GM18511 (cell line): ENCODE measurements around the gene SERTAD3.
"Not testable (repeated sequence)": the region's sequence is repeated elsewhere in the genome, so short reads cannot be mapped to it uniquely, and the experiment has no call there.

Source experiments
- ATAC-seq: cut with Tn5 transposase; IDR thresholded peaks from one replicate; pipeline ENCODE4 v1.9.1; 2021; ENCODE audit warnings: mild to moderate bottlenecking, moderate library complexity; ENCODE audit not compliant: unreplicated experiment

The SERTAD3 gene

GRCh38 chr19:40458597-40458974 lies 14.5 kb upstream of the SERTAD3 start:
- no peak for ATAC-seq

- no peak for ATAC-seq
These were observed 13.9 kb upstream of the SERTAD3 start for GRCh38 chr19:40457953-40458596.

DNA sequence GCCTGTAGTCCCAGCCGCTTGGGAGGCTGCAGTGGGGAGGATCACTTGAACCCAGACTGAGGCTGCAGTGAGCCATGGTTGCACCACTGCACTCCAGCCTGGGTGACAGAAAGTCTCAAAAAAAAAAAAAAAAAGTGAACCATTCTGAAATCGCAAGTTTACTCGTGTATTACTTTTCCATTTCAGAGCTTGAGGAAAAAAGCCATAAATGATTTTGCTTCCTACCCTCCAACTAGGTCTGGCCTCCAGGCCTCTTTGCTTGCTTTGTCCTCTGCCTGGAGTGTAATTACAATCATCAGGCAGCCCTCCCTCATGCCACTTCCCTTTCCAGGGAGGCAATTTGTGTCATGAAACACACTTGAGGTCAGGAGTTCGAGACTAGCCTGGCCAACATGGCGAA lies 12.9 kb upstream of the SERTAD3 start:
- no peak for ATAC-seq

DNA sequence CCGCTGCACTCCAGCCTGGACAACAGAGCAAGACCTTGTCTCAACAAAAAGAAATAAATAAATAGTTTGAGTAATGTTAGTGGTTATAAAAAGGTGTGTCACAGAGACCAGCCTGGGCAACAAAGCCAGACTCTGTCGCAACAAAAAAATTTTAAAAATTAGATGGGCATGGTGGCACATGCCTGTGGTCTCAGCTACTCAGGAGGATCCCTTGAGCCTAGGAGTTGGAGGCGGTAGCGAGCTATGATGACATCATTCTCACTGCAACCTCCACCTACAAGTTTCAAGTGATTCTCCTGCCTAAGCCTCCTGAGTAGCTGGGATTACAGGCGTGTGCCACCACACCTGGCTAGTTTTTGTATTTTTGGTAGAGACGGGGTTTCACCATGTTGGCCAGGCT lies 9.8 kb upstream of the SERTAD3 start:
- ATAC-seq = not testable (repeated sequence)

- no peak for ATAC-seq
These were observed 9.1 kb upstream of the SERTAD3 start for GRCh38 chr19:40453151-40453735.

- no peak for ATAC-seq
These were observed 7.9 kb upstream of the SERTAD3 start for GRCh38 chr19:40452016-40452415.

DNA sequence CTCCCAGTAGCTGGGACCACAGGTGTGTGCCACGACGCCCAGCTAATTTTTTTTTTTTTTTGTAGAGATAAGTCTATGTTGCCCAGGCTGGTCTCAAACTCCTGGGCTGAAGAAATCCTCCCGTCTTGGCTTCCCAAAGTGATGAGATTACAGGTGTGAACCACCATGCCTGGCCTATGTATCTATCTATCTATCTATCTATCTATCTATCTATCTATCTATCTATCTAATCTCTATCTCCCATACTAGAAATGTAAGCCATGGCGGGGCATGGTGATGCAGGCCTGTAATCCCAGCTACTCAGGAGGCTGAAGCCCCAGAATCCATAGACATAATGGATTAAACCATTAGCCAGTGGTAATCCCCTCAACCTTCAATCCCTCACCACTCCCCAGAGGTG lies 6.5 kb upstream of the SERTAD3 start:
- no peak for ATAC-seq

DNA sequence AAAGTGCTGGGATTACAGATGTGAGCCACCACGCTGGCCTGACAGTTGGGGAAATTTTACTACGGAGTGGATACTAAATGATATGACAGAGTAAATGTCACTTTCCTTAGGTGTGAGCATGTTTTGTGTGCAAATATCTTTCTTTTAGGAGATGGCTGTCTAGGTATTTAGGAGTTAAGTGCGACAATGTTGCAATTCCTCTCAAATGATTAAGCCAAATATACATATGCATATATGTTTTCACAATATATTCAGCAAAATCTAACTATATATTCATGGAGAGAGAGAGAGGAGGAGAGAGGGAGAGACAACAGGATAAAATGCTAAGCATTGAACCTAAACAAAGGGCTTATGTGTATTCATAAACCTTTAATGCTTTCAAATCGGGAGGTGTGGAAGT lies 5.4 kb upstream of the SERTAD3 start:
- no peak for ATAC-seq

DNA sequence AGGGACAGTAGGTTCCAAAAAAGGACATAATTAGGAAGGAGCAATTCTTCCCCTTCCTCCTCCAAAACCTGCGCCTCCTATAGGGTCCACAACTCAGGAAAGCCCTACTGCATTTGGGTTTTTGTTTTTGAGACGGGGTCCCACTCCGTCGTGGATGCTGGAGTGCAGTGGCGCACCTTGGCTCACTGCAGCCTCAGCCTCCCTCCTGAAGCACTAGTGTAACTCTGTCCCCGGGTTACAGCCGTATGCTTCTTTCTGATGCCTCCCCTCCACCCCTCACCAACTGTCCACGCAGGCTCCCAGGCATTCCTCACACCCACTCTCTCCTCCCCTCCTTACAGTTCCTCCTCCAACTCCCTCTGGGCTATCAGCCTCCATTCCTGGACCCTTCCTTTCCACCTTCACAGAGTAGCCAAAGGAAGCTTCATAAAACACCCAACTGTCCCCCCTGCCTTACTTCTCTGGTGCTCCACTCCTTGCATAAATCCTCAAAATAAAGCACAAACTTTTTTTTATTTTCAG lies 2.2 kb upstream of the SERTAD3 start:
- ATAC-seq = no peak

GRCh38 chr19:40445780-40446262 lies 1.7 kb upstream of the SERTAD3 start:
- no peak for ATAC-seq

- no peak for ATAC-seq
These were observed 734 bp upstream of the SERTAD3 start for GRCh38 chr19:40444825-40445312.

- ATAC-seq = peak; percentile 70
These were observed 770 bp downstream of the SERTAD3 start for GRCh38 chr19:40443131-40443999.

DNA sequence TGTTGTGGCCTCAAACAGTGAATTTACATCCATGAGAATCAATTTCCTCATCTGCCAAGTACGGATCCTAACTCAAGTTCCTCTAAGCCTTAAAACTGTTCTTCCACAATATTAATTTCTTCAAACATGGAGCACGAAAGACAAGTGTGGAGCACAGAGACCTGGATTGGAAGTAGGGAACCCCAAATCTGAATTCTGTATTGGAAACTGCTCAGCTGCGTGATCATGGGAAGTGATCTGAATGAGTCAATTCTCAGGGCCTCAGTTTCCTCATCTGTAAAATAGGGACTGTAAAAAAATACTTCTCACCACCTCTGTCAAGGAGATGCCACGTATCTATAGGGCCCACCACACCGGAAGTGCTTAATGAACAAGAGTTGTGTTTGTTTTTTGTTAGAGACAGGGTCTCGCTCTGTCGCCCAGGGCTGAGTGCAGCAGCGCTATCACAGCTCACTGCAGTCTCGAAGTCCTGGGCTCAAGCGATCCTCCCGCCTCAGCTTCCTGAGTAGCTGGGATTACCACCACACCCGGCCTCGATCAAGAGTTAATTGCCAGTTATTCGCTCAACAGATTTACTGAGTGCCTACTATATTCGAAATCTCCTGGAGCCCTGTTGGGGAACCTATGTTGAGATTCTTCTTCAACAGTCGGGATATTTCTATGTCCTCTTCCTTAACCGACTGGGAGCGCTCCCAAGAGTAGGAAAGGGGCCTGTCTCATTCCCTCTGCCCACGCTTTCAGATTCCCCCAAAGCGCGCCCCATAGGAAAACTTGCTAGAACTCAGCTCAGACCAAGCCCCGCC lies 1.6 kb downstream of the SERTAD3 start:
- ATAC-seq = no peak

GRCh38 chr19:40441719-40442253 lies 2.3 kb downstream of the SERTAD3 start:
- no peak for ATAC-seq

DNA sequence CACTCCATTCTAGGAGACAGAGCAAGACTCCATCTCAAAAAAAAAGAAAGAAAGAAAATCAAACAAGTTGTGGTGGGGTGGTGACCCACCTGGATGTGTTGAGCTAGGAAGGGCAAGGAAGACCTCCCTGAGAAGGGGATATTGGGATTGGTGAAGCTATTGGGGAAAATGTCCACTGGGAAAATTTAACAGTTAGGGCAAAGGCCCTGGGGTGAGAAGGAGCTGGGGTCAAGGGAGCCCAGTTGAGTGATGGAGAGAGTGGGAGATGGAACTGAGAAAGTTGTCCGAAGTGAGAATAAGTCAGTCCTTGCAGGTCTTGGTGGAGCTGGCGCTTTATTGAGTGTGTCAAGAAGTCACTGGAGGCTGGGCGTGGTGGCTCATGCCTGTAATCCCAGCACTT lies 5.9 kb downstream of the SERTAD3 start:
- no peak for ATAC-seq

GRCh38 chr19:40433391-40434216 lies 10.5 kb downstream of the SERTAD3 start:
- no peak for ATAC-seq

DNA sequence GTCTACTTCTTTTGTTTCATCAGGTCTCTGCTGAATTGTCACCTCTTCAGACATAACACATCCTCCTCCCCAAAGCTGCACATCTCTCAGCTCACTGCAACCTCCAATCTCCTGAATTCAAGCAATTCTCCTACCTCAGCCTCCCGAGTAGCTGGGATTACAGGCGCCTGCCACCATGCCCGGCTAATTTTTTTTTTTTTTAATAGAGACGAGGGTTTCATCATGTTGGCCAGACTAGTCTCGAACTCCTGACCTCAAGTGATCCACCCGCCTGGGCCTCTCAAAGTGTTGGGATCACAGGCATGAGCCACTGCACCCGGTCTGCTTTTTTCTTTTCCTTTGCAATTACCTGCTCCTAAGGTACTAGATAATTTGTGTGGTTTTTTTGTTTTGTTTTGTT lies 11.4 kb downstream of the SERTAD3 start:
- ATAC-seq = not testable (repeated sequence)

DNA sequence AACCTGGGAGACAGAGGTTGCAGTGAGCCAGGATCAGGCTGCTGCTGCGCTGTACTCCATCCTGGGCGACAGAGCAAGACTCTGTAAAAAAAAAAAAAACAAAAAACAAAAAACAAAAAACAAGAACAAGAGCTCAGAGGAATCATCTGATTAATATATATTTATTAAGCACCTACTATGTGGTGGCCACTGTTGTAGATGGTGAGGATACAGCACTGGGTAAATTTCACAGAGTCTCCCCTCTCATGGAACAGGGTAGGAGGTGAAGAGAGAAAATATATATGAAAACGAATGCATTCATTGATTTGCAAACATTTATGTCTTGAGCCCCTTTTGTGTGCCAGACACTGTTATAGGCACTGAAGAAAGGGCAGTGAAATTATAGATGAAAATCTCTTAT lies 12.4 kb downstream of the SERTAD3 start:
- ATAC-seq = no peak

DNA sequence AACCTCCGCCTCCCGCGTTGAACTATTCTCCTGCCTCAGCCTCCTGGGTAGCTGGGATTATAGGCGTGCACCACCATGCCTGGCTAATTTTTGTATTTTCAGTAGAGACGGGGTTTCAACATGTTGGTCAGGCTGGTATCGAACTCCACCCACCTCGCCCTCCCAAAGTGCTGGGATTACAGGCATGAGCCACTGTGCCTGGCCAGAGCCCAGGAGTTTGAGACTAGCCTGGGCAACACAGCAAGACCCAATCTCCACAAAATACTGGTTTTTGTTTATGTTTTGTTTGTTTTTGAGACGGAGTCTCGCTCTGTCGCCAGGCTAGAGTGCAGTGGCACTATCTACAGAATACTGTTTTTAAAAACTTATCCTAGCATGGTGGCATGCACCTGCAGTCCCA lies 13.9 kb downstream of the SERTAD3 start:
- not testable (repeated sequence) for ATAC-seq
